GM21529 (cell line): ENCODE results near the gene KIAA1755.

Experiments used
- ATAC-seq: cut with Tn5 transposase; IDR thresholded peaks from one replicate; pipeline ENCODE4 v1.9.1; 2021; ENCODE audit not compliant: unreplicated experiment

KIAA1755 gene

GRCh38 chr20:38209054-38209675 lies 51.4 kb downstream of the KIAA1755 start:
- ATAC-seq, result no peak

- no peak for ATAC-seq
These were observed 52.0 kb downstream of the KIAA1755 start for GRCh38 chr20:38208523-38208922.

- no peak for ATAC-seq
These were observed 52.4 kb downstream of the KIAA1755 start for GRCh38 chr20:38208088-38208487.

GRCh38 chr20:38207621-38208020 lies 52.9 kb downstream of the KIAA1755 start:
- ATAC-seq, result no peak

GRCh38 chr20:38205001-38205400 lies 55.5 kb downstream of the KIAA1755 start:
- ATAC-seq, result no peak

- no peak for ATAC-seq
These were observed 56.6 kb downstream of the KIAA1755 start for GRCh38 chr20:38203981-38204357.

GRCh38 chr20:38203337-38203980 lies 57.1 kb downstream of the KIAA1755 start:
- no peak for ATAC-seq

GRCh38 chr20:38202982-38203293 lies 57.6 kb downstream of the KIAA1755 start:
- no peak for ATAC-seq

GRCh38 chr20:38202153-38202981 lies 58.2 kb downstream of the KIAA1755 start:
- no peak for ATAC-seq

GRCh38 chr20:38201356-38201755 lies 59.2 kb downstream of the KIAA1755 start:
- no peak for ATAC-seq

- no peak for ATAC-seq
These were observed 59.9 kb downstream of the KIAA1755 start for GRCh38 chr20:38200646-38201045.

- no peak for ATAC-seq
These were observed 60.8 kb downstream of the KIAA1755 start for GRCh38 chr20:38199501-38200390.

GRCh38 chr20:38198238-38198861 lies 62.2 kb downstream of the KIAA1755 start:
- ATAC-seq, result no peak

- no peak for ATAC-seq
These were observed 62.9 kb downstream of the KIAA1755 start for GRCh38 chr20:38197619-38198018.

GRCh38 chr20:38197217-38197616 lies 63.3 kb downstream of the KIAA1755 start:
- ATAC-seq, result no peak

- ATAC-seq, result no peak
These were observed 63.9 kb downstream of the KIAA1755 start for GRCh38 chr20:38196592-38196991.

- no peak for ATAC-seq
These were observed 64.5 kb downstream of the KIAA1755 start for GRCh38 chr20:38196076-38196475.

- ATAC-seq, result no peak
These were observed 65.0 kb downstream of the KIAA1755 start for GRCh38 chr20:38195521-38195920.

GRCh38 chr20:38194971-38195504 lies 65.5 kb downstream of the KIAA1755 start:
- ATAC-seq, result no peak

GRCh38 chr20:38193586-38194105 lies 66.9 kb downstream of the KIAA1755 start:
- ATAC-seq, result no peak
